Stimulated activated CD8-positive, alpha-beta memory T cell treated with anti-CD3 and anti-CD28 coated beads, Interleukin-7, amount 100 ng/mL, for 4 hours (primary cell): ENCODE data around the gene NEBL.

Source experiments
- DNase-seq, 2 donors: peaks; one replicate each; pipeline ENCODE4 v3.0.0-alpha.2; 2020; ENCODE audit warnings: low read depth in 2 of 2

NEBL gene

DNA sequence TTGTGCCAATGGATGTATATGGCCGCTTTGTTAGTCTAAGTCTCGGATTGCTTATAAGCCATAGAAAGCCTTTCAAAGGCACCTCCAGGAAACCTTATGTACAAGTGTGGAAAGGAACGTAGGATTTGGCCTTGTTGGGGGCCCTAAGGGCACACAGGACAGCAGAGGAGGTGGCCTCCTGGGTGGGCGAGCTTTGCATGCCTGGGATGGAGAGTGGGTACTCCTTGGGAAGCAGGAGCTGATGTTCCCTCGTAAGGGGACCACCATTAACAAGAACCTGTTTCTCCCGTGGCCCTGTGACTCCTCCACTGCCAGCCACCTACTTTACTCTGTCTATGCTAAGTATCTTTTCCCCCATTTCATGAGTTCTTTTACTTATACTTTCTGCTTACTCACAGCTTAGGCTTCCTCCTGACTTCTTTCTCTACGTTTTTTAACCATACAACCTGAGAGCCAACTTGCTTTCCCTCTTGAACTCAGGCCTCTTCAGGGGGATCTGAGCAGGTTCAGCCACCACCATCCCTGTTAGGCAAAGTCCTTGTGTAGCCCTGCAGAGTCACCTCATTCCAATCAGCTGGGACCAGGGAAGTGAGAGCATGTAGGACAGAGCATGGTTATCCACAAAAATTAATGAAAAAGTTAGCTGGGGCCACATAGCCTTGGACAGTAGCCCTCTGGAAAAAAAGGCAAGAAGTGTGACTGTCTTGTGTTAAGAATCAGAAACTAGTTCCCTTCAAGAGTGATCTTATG is 118.9 kb downstream of the NEBL start:
- DNase-seq: no peak

GRCh38 chr10:20776384-20777118 is 120.6 kb downstream of the NEBL start:
- DNase-seq: no peak

DNA sequence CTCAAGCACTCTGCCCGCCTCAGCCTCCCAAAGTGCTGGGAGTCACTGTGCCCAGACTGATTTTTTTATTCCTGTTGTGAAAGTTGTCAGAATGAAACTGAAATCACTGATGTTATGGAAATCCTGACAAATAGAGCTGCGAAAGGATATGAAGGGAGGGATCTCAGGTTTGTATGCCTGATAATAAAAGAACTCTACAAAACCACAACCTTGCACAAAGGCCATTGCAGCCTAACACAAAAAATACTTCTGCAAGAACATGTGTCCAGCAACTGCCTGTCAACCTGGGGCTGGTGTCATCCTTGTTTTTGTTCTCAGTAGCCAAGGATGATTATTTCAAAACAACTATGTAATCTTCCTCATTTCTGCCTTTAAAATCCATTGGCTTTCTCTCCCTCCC is 126.1 kb downstream of the NEBL start:
- DNase-seq: no peak

GRCh38 chr10:20769481-20769880 is 127.6 kb downstream of the NEBL start:
- no peak for DNase-seq

GRCh38 chr10:20768843-20769242 is 128.3 kb downstream of the NEBL start:
- no peak for DNase-seq

DNA sequence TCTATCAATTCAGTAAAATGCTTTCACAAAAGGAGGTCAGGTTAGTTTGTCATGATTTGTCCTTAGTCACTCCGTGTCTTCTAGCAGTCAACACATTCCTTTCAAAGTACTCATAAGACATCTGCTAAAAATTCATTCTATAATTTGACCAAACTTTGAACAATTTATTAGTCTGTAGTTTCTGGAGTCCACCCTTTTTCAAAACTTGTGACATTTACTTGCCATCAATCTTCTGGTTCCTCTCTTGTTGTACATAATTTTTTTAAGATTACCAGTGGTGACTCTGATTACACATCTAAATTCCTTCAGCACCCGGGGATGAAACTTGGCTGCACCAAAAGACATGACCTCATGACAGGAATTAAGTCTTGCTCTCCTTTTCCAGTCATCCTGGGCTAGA is 130.1 kb downstream of the NEBL start:
- no peak for DNase-seq

- DNase-seq: no peak
These were observed 132.0 kb downstream of the NEBL start for GRCh38 chr10:20765066-20765465.

GRCh38 chr10:20760460-20760859 is 136.7 kb downstream of the NEBL start:
- DNase-seq: no peak

DNA sequence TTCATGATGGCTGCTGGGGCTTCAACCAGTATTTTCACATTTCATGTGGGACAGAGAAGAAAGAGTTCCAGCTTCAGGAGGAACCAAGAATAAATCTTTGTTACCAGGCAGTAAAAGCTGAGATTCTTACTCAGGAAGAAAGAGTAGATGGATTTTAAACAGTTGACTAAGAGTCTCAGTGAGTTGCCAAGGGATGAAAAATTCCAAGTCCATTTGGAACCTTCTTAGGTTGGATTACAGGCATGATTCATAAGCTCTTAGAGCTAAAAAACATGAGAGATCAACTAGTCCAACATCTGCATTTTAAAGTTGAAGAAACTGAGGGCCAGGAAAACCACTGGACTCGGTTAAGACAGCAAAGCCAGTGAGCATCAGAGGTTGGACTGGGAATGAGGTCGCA is 148.6 kb downstream of the NEBL start:
- DNase-seq: no peak

DNA sequence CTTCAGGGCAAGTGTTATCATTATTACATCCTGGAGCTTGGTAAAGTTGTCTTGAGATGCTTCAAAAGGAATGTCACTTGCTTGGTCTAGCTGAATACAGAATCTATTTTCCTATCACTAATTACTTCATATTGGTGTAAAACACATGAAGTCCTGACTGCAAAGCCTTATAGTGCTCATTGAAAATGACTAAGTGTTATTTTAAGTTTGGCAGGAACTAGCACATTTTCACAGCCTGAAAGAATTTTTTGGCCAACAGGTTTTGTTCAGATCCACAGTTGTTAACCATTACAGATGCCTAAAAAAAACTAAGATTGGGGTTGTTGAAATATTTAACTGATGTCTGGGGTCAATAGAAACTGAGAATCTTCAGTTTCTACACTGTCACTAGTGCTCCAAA is 149.3 kb downstream of the NEBL start:
- no peak for DNase-seq

GRCh38 chr10:20746856-20747255 is 150.3 kb downstream of the NEBL start:
- no peak for DNase-seq

DNA sequence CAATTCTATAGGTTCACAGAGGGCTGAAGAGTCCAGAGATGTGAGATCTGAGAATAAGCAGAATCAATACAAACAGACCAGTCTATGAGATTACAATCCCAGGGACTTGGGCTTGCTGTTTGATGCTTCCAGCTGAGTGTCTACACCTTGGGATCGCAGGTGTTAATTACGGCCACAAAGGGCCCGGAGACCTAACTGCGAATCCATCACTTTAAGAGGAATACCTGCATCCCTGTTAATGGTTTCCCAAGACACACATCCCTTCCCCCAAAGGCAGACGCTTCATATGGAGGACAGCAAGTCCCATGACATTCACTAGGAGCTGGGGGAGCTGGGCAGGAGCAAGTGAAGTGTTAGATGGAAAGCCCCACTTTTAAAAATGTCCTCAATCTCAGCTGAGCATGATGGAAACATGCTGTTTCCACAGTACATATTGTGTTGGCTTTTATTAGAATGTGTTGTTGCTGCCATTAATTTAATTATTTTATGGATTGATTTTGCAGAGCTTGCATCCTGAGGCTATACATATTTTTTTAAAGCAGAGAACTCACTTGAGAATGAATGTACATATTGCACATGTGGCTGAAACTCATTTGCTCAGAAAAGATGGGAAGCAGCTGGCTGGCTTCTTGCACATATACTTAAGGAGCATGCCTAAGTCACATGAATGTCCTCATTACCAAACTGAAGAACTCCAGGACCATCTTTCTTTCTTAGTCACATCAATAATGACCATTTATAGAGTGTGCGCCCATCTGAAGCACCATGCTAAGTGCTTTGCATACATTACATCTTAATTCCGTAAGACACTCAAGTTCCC is 151.3 kb downstream of the NEBL start:
- DNase-seq: no peak

GRCh38 chr10:20744821-20745220 is 152.3 kb downstream of the NEBL start:
- no peak for DNase-seq

DNA sequence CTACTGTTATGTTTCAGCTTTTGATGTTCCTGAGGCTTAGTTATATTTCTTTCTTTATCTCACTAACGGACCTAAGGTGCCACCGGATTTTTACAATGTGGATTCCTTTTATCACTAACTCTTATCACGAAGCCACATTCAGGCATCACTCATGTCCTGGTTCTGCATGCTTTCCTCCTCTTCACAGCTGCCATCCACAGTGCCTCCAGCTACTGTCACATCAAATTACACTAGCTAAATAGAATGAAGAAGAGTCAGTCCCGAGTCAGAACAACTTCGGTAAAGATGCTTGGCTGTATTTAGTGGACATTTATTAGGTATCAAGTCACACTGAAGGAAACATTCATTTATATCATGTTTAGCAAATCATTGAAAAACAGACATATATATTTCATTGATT is 153.2 kb downstream of the NEBL start:
- no peak for DNase-seq

DNA sequence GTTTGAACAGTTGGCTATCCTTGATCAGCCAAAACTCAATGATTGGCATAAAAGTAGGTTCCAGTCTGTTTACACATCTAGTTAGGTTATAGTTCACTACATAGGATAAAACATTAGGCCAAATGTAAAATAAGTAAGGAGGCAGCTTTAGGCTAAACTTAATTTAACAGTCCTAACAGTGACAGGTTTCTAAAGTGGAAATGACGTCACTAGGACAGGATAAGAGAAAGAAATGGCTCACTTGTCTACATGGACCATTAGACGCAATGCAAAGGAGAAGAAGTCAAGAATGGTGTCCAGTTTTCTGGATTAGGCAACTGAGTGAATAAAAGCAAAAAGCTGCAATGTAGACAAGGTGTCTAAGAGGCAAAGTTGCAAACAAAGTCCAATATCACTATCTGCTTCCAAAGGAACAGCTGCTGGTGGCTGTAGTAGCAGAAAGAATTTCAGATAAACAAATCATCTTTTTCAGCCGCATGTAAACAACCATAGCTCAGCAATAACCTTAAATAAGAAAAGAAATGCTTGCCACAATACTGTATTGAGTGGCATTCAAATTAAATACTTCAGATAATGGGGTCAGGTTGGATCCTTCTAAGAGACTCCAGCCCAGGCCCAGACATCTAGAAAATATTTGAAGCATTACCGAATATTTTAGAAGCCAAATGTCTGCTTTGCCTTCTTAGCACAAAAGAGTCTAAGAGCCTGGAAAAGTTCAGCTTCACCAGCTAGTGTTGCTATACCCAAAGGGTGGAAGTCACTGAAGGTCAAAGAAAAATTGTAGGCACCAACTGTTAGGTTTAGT is 154.2 kb downstream of the NEBL start:
- no peak for DNase-seq

DNA sequence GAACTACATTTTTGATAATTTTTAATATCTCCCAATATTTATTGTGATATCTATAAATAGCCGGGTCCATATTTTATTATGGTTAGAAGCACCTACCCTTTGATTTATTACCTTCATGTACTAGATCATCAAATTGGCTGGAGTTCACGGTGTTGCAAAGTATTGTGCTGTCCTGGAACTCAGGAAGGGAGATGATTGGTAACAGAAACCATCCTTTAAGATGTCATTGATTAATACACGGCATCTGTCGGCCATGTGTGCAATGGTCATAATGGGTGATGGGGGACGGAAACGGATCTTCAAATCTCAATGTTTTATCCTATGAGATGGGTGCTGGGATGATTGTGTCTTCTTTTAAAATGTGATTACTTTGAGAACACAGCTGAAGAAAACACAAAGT is 157.0 kb downstream of the NEBL start:
- no peak for DNase-seq

DNA sequence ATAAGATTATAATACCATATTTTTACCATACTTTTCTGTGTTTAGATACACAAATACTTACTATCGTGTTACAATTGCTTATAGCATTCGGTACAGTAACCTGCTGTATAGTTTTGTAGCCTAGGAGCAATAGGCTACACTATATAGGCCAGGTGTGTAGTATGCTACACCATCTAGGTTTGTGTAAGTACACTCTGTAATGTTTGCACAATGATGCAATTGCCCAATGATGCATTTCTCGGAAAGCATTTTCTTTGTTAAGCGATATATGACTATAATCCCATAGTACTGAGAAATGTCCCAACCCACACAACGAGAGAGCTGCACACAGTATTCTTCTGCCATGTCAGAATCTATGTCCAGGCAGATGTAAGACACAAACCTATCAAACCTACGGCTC is 160.0 kb downstream of the NEBL start:
- no peak for DNase-seq
